SK-N-MC (cell line): ENCODE results near the gene ONECUT3.

Source experiments
- EZH2 ChIP-seq: fragments of 200-600 bp; sonication (generic); IDR thresholded peaks from one replicate; pipeline ENCODE4 v1.6.1; 2017; ENCODE audit warnings: antibody characterized with exemption
- FOXP2 ChIP-seq: optimal IDR thresholded peaks from 2 replicates; pipeline ENCODE3; 2011; ENCODE audit warnings: mild to moderate bottlenecking, moderate library complexity; ENCODE audit not compliant: insufficient read depth; ENCODE audit errors: extremely low read length, control extremely low read depth
- POLR2AphosphoS5 ChIP-seq: IDR thresholded peaks from 2 replicates; pipeline ENCODE4 v1.6.1; 2012; ENCODE audit warnings: mild to moderate bottlenecking, low read depth, low read length, borderline replicate concordance

DNA sequence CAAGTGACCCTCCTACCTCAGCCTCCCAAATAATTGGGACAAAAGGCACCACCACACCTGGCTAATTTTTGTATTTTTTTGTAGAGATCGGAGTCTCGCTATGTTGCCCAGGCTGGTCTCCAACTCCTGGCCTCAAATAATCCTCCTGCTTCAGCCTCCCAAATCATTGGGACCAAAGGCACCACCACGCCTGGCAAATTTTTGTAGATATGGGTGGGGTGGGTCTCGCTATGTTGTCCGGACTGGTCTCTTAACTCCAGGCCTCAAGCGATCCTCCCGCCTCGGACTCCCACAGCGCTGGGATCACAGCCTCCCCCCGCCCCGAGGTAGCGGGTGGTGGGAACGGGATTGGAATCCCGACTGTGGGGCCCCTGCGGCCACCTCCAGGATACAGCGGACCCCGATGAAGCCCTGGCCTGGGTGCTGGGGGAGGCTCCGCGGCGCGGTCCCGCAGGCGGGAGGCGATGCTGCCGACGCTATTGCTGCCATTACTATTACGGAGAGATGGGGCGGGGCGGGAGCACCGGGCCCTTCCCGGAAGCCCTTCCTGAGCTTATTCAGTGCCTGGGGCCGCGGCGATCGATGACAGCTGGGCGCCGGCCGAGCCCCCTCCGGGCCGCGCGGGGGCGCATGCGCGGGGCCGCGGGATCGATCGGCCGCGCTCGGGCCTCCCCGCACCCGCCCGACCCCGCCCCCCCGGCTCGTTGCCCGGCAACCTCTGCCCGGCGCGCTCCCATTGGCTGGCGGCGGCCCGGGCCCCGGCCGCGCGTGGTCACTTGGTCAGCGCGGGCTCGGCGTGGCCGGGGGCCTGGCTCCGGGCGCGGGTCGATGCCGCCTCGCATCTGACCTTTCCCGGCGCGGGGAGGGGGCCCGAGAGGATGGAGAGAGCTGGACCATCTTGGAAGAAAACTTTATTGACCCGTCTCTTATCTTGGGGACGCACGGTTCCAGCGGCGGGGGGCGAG, 27.9 kb upstream of the ONECUT3 start:
- TF ChIP-seq EZH2 (no peak), FOXP2 (no peak), POLR2AphosphoS5 (no peak)
